Left cardiac atrium (tissue), 4 donors: ENCODE results near the gene EFCAB5. TPM values are rescaled to one million over a fixed set of nuclear protein-coding genes. Genes with fewer than 3 reads are reported as not detected.
"Not testable (repeated sequence)": the region's sequence is repeated elsewhere in the genome, so short reads cannot be mapped to it uniquely, and the experiment has no call there.

Experiments
- ATAC-seq, 2 donors: fragments of 200-7000 bp; cut with Tn5 transposase; one replicate each; pipeline ENCODE4 v1.9.1; 2020; ENCODE audit warnings: mild to moderate bottlenecking in 2 of 2, moderate library complexity in 2 of 2
- DNase-seq: peaks from one replicate; pipeline ENCODE4 v3.0.0-alpha.2; 2020
- intact Hi-C, 2 donors: fragments of 100-400 bp; cut with DNase I; formaldehyde crosslinking; loops; one replicate each; pipeline versions ENCODE4 v1.14.1 to v1.15.1; 2022 to 2023
- total RNA-seq, 2 donors: library from RNA; stranded (reverse); fragmentation: NEBNext Ultra II Directional; extraction: Animal tissue kit (Norgen Biotek cat#: 25700); gene quantifications; one replicate each; pipeline ENCODE4 v1.2.1, GENCODE V29; 2021
- donor health status: DM: no; HTN: yes; CAD: no.
- donor health status: DM: no; HTN: yes; CAD: no; lungs with severe emphysema.
- donor health status: DM: yes; HTN: yes; CAD: no.
- donor health status: Dilated cardiomyopathy.

The EFCAB5 gene
- total RNA-seq, 2 donors from 2014 or later, result 0.09 TPM; not detected in 1

GRCh38 chr17:29982991-29983653 is 41.7 kb downstream of the EFCAB5 start:
- intact Hi-C loops, result no loop called here
- ATAC-seq (no peak), DNase-seq (no peak)

- intact Hi-C loops, result no loop called here
- ATAC-seq, result no peak
- no peak for DNase-seq
These were observed 55.0 kb downstream of the EFCAB5 start for GRCh38 chr17:29996458-29996857.

GRCh38 chr17:30000001-30000754 is 58.7 kb downstream of the EFCAB5 start:
- no peak for DNase-seq
- intact Hi-C loops, result no loop called here
- no peak for ATAC-seq

DNA sequence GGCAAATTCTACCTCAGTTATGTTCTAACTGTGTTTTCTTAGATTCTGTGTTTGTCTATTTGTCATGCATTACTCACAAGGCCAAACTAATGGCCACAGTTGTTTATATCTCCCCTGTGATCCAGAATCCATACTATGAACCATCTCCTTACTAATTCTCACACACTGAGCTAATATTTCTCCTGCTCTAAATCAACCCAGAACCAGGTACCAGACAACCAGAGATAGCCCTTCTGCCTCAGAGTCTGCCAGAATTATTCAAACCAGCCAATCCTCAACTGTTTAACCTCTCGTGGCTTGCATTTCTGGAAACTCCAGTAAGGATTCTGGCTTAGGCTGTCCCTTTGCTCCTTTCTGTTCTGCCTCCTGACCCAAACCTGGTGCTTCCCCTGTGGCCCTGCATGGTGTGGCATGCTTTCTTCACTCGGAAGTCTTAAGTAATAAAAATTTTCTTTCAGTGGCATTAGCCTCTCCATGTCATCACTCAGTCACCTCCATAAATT is 59.4 kb downstream of the EFCAB5 start:
- ATAC-seq (no peak), DNase-seq (no peak)
- intact Hi-C loops, result no loop called here

GRCh38 chr17:30002088-30002487 is 60.7 kb downstream of the EFCAB5 start:
- DNase-seq (no peak), ATAC-seq (no peak)
- intact Hi-C loops, result no loop called here

- ATAC-seq (peak in 1 of 2 donors; percentile 47), DNase-seq (no peak)
- intact Hi-C loops, result no loop called here
These were observed 64.4 kb downstream of the EFCAB5 start for GRCh38 chr17:30005709-30006320.

GRCh38 chr17:30011934-30012333 is 70.5 kb downstream of the EFCAB5 start:
- DNase-seq, intact Hi-C loops, ATAC-seq: not testable (repeated sequence)

DNA sequence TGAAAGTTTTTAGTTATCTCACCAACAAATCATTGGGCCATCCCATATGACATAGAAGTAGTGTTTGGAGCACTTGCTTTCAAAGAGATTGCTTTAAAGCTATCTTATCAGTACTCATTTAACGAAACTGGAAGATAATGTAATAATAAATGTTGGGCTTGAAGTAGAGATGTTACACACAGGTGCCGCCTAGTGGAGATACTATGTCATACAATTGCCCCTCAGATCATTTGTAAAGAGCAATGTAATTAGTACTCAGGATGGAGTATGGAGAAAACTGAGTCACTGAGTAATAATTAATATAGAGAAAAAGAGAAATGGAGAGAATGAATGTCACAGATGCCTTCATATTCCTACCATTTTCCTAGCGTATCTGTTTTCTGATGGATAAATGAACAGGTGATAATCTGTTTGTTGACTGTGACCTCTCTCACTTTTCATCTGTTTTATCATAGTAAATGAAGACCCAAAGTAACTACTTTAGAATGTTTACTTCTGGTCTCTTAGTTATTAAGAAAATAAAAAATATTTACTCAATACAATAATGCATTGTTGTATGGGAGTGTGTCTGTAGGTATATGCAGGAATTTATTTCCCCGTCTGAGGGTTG is 80.4 kb downstream of the EFCAB5 start:
- intact Hi-C loops, result loop anchor here in 1 of 2 donors (10.0 kb wide), 2 partner anchors 73 to 217 kb away; no protein-coding TSS in a partner anchor
- DNase-seq (peak; percentile 20), ATAC-seq (no peak)

DNA sequence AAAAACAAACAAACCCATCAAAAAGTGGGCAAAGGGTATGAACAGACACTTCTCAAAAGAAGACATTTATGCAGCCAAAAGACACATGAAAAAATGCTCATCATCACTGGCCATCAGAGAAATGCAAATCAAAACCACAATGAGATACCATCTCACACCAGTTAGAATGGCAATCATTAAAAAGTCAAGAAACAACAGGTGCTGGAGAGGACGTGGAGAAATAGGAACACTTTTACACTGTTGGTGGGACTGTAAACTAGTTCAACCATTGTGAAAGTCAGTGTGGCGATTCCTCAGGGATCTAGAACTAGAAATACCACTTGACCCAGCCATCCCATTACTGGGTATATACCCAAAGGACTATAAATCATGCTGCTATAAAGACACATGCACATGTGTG is 83.9 kb downstream of the EFCAB5 start:
- ATAC-seq, DNase-seq: not testable (repeated sequence)
- intact Hi-C loops, result loop anchor here in 1 of 2 donors (10.0 kb wide), 2 partner anchors 69 to 221 kb away; no protein-coding TSS in a partner anchor

DNA sequence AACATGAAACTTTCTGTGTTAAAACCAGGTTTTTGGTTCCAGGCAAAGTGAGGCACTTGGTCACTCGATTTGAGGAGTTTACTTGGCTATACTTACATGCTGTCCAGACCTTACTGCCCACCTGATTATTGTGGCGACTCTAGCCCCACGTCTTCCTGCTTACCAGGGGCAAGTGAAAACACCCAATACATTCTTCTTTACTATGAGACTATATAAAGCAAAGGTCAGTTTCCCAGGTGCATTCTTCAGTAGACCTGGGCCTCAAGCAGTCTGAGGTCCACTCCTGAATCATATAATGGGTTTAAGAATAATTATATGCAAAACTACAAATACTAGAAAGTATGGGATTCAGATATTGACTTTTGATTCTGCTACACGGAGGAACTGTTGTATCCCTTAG is 86.2 kb downstream of the EFCAB5 start:
- DNase-seq, result no peak
- ATAC-seq, result no peak
- intact Hi-C loops, result loop anchor here in 1 of 2 donors (10.0 kb wide), 2 partner anchors 67 to 223 kb away; no protein-coding TSS in a partner anchor

- intact Hi-C loops, result no loop called here
- DNase-seq, result no peak
- ATAC-seq, result no peak
These were observed 89.9 kb downstream of the EFCAB5 start for GRCh38 chr17:30031214-30031869.

DNA sequence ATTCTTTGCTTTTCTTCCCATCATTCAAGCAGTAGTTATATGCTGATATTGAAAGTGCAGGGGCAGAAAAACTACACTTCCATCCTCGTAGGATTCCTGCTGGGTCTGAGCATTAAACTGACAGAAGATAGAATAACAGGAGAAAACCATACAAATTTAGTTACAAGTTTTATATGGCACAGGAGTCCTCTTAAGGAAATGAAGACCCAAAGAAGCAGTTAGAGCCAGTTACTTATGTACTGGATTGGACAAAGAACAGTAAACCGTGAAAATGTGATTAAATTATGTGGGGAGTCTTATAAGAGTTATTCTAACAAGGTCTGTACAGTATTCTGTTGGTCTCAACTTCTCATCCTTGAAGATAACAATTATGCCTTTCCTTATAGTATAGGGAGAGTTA is 93.9 kb downstream of the EFCAB5 start:
- intact Hi-C loops, result no loop called here
- DNase-seq (no peak), ATAC-seq (no peak)

- DNase-seq, ATAC-seq, intact Hi-C loops: not testable (repeated sequence)
These were observed 99.5 kb downstream of the EFCAB5 start for GRCh38 chr17:30040719-30041518.

GRCh38 chr17:30041551-30041950 is 100.1 kb downstream of the EFCAB5 start:
- ATAC-seq (no peak), DNase-seq (no peak)
- intact Hi-C loops, result no loop called here

GRCh38 chr17:30062372-30062771 is 120.9 kb downstream of the EFCAB5 start:
- DNase-seq, result no peak
- ATAC-seq, result no peak
- intact Hi-C loops, result no loop called here

DNA sequence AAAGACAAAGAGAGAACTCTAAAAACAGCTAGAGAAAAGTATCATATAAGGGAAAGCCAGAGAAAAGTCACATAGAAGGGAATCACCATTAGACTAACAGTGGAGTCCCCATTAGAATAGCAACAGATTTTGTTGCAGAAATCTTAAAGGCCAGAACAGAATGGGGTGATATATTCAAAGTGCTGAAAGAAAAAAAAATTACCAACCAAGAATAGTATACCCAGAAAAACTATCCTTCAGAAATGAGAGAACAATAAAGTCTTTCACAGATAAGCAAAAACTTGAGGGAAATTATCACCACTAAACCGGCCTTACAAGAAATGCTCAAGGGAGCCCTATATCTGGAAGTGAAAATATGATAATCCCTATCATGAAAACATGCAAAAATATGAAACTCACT is 123.3 kb downstream of the EFCAB5 start:
- ATAC-seq, result no peak

DNA sequence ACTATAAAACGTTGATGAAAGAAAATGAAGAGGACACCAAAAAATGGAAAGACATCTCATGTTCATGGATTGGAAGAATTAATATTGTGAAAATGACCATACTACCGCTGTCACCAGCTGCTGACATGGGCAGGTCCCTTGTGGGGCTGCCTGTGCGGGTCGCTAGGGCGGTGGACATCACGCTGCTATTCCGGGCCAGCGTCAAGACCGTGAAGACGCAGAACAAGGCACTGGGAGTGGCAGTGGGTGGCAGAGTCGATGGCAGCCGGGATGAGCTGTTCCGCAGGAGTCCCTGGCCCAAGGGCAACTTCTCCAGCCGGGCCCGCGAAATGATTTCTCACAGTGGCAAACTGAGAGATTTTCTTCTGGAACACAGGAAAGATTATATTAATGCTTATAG is 127.0 kb downstream of the EFCAB5 start:
- ATAC-seq, result no peak
- intact Hi-C loops, result no loop called here
- no peak for DNase-seq

More for the DNA sequence above, 123.3 kb downstream of the EFCAB5 start:
- no peak for DNase-seq
- intact Hi-C loops, result no loop called here

DNA sequence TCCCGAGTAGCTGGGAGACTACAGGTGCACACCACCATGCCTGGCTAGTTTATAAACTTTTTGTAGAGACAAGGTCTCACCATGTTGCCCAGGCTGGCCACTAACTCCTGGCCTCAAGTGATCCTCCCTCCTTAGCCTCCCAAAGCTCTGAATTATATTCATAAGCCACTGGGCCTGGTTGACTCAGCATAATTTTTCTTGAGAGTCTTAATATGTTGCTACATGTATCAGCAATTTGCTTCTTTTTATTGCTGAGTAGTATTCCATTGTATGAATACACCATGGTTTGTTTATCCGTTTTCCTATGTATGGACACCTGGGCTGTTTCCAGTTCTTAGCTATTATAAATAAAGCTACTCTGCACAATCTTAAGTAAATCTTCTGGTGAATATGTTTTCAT is 132.8 kb downstream of the EFCAB5 start:
- no peak for ATAC-seq
- intact Hi-C loops, result no loop called here
- DNase-seq, result no peak
